GM12878 (cell line): ENCODE data around the gene PAX2. TPM values are rescaled to one million over a fixed set of nuclear protein-coding genes. Genes with fewer than 3 reads are reported as not detected.

ENCODE experiments used
- ATAC-seq: fragments of 200-7000 bp; cut with Tn5 transposase; 3 replicates; pipeline ENCODE4 v1.9.1; 2020; ENCODE audit warnings: mild to moderate bottlenecking, moderate library complexity
- BruUV-seq: library from RNA; stranded (reverse); fragments of 400-500 nt; replicated peaks from 2 replicates; lab custom pipeline; 2021; lab: Mats Ljungman, UMichigan
- CTCF ChIA-PET: fragments of 300-600 bp; sonication (Branson Sonifier 250); formaldehyde crosslinking; extraction: SDS; loops from one replicate; lab custom pipeline; 2021; ENCODE audit warnings: inconsistent platforms; lab: Yijun Ruan, JAX
- POLR2A ChIA-PET: fragments of 350-600 bp; formaldehyde crosslinking; extraction: SDS; loops from one replicate; lab custom pipeline; 2021; ENCODE audit warnings: inconsistent platforms; lab: Charles Lee
- RAD21 ChIA-PET: fragments of 300-600 bp; sonication (Branson Sonifier 250); formaldehyde crosslinking; loops from one replicate; lab custom pipeline; 2023; ENCODE audit warnings: antibody characterized with exemption; ENCODE audit not compliant: unreplicated experiment; lab: Charles Lee
- SMC1A ChIA-PET: fragments of 300-600 bp; sonication (Branson Sonifier 250); formaldehyde crosslinking; loops from one replicate; lab custom pipeline; 2023; ENCODE audit not compliant: unreplicated experiment, uncharacterized antibody; lab: Charles Lee
- DNase-seq: peaks from one replicate; pipeline ENCODE4 v3.0.0-alpha.2; 2011; ENCODE audit warnings: low read depth, low spot score
- FAIRE-seq: peaks from 3 replicates; lab custom pipeline; 2011; peaks lifted over from hg19 to GRCh38; lab: Jason Lieb, UNC
- H2AFZ ChIP-seq: 2 replicates; pipeline ENCODE4 v1.6.0; 2011; ENCODE audit warnings: low read depth, low read length, control low read depth; ENCODE audit not compliant: control insufficient read depth
- H3K27ac ChIP-seq: 2 replicates; pipeline ENCODE4 v1.5.1; 2011; ENCODE audit warnings: control low read depth; ENCODE audit not compliant: control insufficient read depth, insufficient read depth
- H3K27me3 ChIP-seq, 2 experiments: replicated peaks in 1 of 2; 2 replicates each; pipeline versions ENCODE4 v1.6.0 to v1.6.1; 2011; ENCODE audit warnings: low read length in 1 of 2; ENCODE audit not compliant: control insufficient read depth in 2 of 2, insufficient read depth in 2 of 2
- H3K36me3 ChIP-seq, 2 experiments: 2 replicates each; pipeline ENCODE4 v1.5.1; 2011; ENCODE audit warnings: low read length in 1 of 2; ENCODE audit not compliant: control insufficient read depth in 2 of 2, insufficient read depth in 2 of 2
- H3K4me1 ChIP-seq: 2 replicates; pipeline ENCODE4 v1.6.1; 2011; ENCODE audit warnings: mild to moderate bottlenecking, low read length, moderate library complexity, mixed read lengths; ENCODE audit not compliant: control insufficient read depth, insufficient read depth
- H3K4me2 ChIP-seq: 2 replicates; pipeline ENCODE4 v1.6.0; 2011; ENCODE audit warnings: control low read depth; ENCODE audit not compliant: control insufficient read depth, insufficient read depth
- H3K4me3 ChIP-seq: fragments of 200-600 bp; sonication (generic); 2 replicates; pipeline ENCODE4 v1.5.1; 2016
- H3K79me2 ChIP-seq: 2 replicates; pipeline ENCODE4 v1.6.0; 2011; ENCODE audit warnings: low read length; ENCODE audit not compliant: control insufficient read depth, insufficient read depth
- H3K9ac ChIP-seq: 2 replicates; pipeline ENCODE4 v1.8.0; 2011; ENCODE audit warnings: low read length, control low read depth, mixed read lengths; ENCODE audit not compliant: control insufficient read depth, insufficient read depth
- H3K9me3 ChIP-seq: replicated peaks from 3 replicates; pipeline ENCODE4 v1.5.1; 2011; ENCODE audit warnings: mild to moderate bottlenecking, low read length; ENCODE audit not compliant: control insufficient read depth, insufficient read depth
- H4K20me1 ChIP-seq: 2 replicates; pipeline ENCODE4 v1.6.0; 2011; ENCODE audit not compliant: control insufficient read depth, insufficient read depth
- CTCF ChIP-seq, 3 experiments: IDR thresholded peaks in 2 of 3; conservative IDR thresholded peaks in 1 of 3; 2 replicates each; pipeline ENCODE4 v1.5.1; 2011; ENCODE audit warnings: low read depth in 3 of 3, low read length in 3 of 3, mild to moderate bottlenecking in 3 of 3, control low read depth in 2 of 3, moderate library complexity in 2 of 3, inconsistent platforms in 1 of 3, mixed read lengths in 1 of 3; ENCODE audit not compliant: control insufficient read depth in 2 of 3, insufficient read depth in 1 of 3; ENCODE audit errors: extremely low read depth in 1 of 3
- RAD21 ChIP-seq: IDR thresholded peaks from 2 replicates; pipeline ENCODE4 v1.6.1; 2011; ENCODE audit warnings: mild to moderate bottlenecking, low read depth, low read length, moderate library complexity; ENCODE audit not compliant: insufficient read depth
- SMC3 ChIP-seq: IDR thresholded peaks from 2 replicates; pipeline ENCODE4 v1.6.1; 2011; ENCODE audit warnings: low read length, improper control_type of control experiment, borderline replicate concordance
- YY1 ChIP-seq: IDR thresholded peaks from 2 replicates; pipeline ENCODE4 v1.6.1; 2011; ENCODE audit warnings: low read depth, mild to moderate bottlenecking, low read length
- ZNF384 ChIP-seq: IDR thresholded peaks from 2 replicates; pipeline ENCODE4 v1.6.1; 2012; ENCODE audit warnings: low read depth, mild to moderate bottlenecking, low read length, improper control_type of control experiment, borderline replicate concordance
- WGBS: methylation state at CpG from one replicate; pipeline ENCODE4 v1.1.6; 2016; ENCODE audit warnings: low lambda C conversion rate; ENCODE audit not compliant: insufficient replicate concordance, insufficient coverage; ENCODE audit errors: missing lambda C conversion rate; 5-methylcytosine and 5-hydroxymethylcytosine counted together
- in situ Hi-C: fragments of 300-500 bp; cut with MboI; formaldehyde crosslinking; loops from 9 replicates; pipeline ENCODE4 v1.14.3; 2018; ENCODE audit warnings: mixed read lengths
- intact Hi-C: fragments of 100-400 bp; cut with micrococcal nuclease; formaldehyde crosslinking; loops from one replicate; pipeline ENCODE4 v1.14.2; 2022; ENCODE audit not compliant: unreplicated experiment
- polyA plus RNA-seq, 11 experiments: library from polyadenylated mRNA; depleted of rRNA in 4 of 11; unstranded in 6 of 11; stranded (reverse) in 5 of 11; fragments of >200 nt; fragmentation: Nextera tagmentation in 4 of 11; fragmentation: Illumina TruSeq in 1 of 11; extraction: Ambion mirVana in 4 of 11; extraction: Trizol in 1 of 11; gene quantifications; 1 replicate in 1 of 11; 2 replicates in 10 of 11; pipeline versions ENCODE4 v1.2.1 to v1.2.3, GENCODE V29; 2011 to 2016; ENCODE audit warnings: inconsistent platforms in 2 of 11, missing spikeins in 2 of 11, low read depth in 1 of 11
- total RNA-seq, 4 experiments: library from RNA; depleted of rRNA in 3 of 4; stranded (reverse); fragments of >200 nt in 3 of 4; fragmentation: Illumina TruSeq in 1 of 4; extraction: Trizol in 1 of 4; gene quantifications; 2 replicates each; pipeline versions ENCODE4 v1.2.1 to v1.2.3, GENCODE V29; 2013 to 2021
- TF ChIP-seq, protein P1 (sequence below): IDR thresholded peaks from 2 replicates; pipeline ENCODE4 v1.6.1; 2012; ENCODE audit warnings: improper control_type of control experiment, low read depth, low read length; ENCODE audit not compliant: insufficient replicate concordance

The PAX2 gene
- total and polyA plus RNA-seq, 10 of the 15 experiments (the other 5 are each of a cell fraction or from before 2014, with no cell fraction given) = not detected

DNA sequence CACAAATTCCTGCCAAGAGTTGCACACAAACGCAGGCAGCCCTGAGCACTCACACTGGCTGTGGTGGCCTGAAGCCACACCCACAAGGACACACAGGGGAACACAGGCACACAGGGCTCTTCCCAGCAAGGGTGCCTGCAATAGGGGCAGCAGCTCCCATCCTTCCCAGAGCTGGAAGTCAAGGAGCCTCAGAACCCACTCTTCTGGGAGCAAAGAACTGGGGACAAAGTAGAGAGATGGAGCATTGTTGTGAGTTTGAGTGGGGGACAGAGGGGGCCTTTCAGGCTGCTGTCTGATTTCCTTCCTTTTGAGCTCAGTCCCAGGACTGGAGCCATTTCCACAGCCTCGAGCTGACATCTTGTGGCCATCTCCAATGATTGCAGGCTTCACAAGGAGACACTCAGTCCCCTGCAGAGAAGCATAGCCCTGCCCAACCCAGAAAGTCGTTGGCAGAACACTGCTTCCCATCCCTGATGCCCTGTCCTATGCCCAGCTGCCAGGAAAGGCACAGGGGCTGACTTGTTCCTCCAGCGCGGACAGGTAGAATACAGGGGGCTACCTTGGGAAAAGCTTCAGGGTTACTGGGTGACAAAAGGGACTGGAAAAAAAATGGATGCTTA, 133.0 kb downstream of the PAX2 start:
- H2AFZ ChIP-seq = no peak overlapping the region
- DNase-seq = no peak
- BruUV-seq = no TSS peak
- H3K9me3 ChIP-seq = no peaks in the 10 kb centered on the region
- no peaks in the 10 kb centered on the region for H4K20me1 ChIP-seq
- H3K36me3 ChIP-seq = no peaks in the 10 kb centered on the region
- RAD21 ChIA-PET = interaction anchor here (0.6 to 2.2 kb wide), 14 partner anchors 10 to 490 kb away, joined by 3 to 8 read pairs (median 4); partner anchors contain the start of gene HIF1AN
- no peak overlapping the region for H3K27ac ChIP-seq
- no peaks in the 10 kb centered on the region for H3K79me2 ChIP-seq
- POLR2A ChIA-PET = no interaction called here
- WGBS = 20% methylated on average over 4 of the region's 5 CpGs
- no peaks in the 10 kb centered on the region for H3K4me1 ChIP-seq
- FAIRE-seq = peak; percentile 44
- H3K4me3 ChIP-seq = no peak overlapping the region
- SMC1A ChIA-PET = interaction anchor here (0.6 to 3.4 kb wide), 12 partner anchors 10 to 539 kb away, joined by 3 to 21 read pairs (median 3); no protein-coding TSS in a partner anchor
- peak; percentile 86 for ATAC-seq
- intact Hi-C loops (loop anchor here (1.0 to 10.0 kb wide), 5 partner anchors 134 to 541 kb away; partner anchors contain the start of gene PAX2), in situ Hi-C loops (no loop called here)
- TF ChIP-seq SMC3 = peak; percentile 63
- TF ChIP-seq RAD21 = peak; percentile 77
- TF ChIP-seq YY1 = peak; percentile 65
- no peak for TF ChIP-seq ZNF384
- TF ChIP-seq CTCF (IDR thresholded peaks at IDR 0.05 in 2 of 3, conservative IDR thresholded peaks at IDR 0.05 in 1 of 3; ENCODE audit: control insufficient read depth in 2 of 3, extremely low read depth in 1 of 3, insufficient read depth in 1 of 3, low read depth in 3 of 3, low read length in 3 of 3) = peak; percentile 55 to 76 (median 63); a peak in 5 of 6 replicates
- TF ChIP-seq, protein P1, sequence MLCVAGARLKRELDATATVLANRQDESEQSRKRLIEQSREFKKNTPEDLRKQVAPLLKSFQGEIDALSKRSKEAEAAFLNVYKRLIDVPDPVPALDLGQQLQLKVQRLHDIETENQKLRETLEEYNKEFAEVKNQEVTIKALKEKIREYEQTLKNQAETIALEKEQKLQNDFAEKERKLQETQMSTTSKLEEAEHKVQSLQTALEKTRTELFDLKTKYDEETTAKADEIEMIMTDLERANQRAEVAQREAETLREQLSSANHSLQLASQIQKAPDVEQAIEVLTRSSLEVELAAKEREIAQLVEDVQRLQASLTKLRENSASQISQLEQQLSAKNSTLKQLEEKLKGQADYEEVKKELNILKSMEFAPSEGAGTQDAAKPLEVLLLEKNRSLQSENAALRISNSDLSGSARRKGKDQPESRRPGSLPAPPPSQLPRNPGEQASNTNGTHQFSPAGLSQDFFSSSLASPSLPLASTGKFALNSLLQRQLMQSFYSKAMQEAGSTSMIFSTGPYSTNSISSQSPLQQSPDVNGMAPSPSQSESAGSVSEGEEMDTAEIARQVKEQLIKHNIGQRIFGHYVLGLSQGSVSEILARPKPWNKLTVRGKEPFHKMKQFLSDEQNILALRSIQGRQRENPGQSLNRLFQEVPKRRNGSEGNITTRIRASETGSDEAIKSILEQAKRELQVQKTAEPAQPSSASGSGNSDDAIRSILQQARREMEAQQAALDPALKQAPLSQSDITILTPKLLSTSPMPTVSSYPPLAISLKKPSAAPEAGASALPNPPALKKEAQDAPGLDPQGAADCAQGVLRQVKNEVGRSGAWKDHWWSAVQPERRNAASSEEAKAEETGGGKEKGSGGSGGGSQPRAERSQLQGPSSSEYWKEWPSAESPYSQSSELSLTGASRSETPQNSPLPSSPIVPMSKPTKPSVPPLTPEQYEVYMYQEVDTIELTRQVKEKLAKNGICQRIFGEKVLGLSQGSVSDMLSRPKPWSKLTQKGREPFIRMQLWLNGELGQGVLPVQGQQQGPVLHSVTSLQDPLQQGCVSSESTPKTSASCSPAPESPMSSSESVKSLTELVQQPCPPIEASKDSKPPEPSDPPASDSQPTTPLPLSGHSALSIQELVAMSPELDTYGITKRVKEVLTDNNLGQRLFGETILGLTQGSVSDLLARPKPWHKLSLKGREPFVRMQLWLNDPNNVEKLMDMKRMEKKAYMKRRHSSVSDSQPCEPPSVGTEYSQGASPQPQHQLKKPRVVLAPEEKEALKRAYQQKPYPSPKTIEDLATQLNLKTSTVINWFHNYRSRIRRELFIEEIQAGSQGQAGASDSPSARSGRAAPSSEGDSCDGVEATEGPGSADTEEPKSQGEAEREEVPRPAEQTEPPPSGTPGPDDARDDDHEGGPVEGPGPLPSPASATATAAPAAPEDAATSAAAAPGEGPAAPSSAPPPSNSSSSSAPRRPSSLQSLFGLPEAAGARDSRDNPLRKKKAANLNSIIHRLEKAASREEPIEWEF = no peak
- CTCF ChIA-PET = interaction anchor here (0.6 to 2.1 kb wide), 15 partner anchors 10 to 369 kb away, joined by 3 to 14 read pairs (median 4); no protein-coding TSS in a partner anchor
- no peak overlapping the region for H3K4me2 ChIP-seq
- no peak overlapping the region for H3K9ac ChIP-seq
- H3K27me3 ChIP-seq = no peaks in the 10 kb centered on the region; a peak in 1 of 4 replicates
